ENCODE measurements around the gene PRKG1. TPM values are rescaled to one million over a fixed set of nuclear protein-coding genes. Genes with fewer than 3 reads are reported as not detected.

Gene PRKG1
- total RNA-seq, 1 experiment from 2014 or later, result 10.4 TPM

DNA sequence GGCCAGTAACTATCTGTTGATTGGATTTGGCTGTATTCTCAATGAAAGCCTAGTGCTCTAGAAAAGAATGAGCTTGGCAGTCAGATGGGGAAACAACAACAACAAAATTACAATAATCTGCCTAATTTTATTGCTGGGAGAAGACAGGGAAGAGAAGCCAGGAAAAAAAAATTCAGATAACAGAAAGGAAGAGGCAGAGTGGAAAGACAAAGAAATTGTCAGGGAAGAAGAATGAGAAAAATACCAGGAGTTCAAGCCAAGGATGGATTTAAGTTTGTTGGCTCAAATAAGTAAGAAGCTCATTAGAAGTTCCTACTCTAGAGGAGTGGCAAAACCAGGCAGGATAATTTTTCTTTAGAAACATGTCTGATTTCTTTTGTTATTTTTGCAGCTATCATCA is 45.9 kb upstream of the PRKG1 start:
- Histone ChIP-seq H3K4ac (ENCODE audit: low read depth, low read length) (no peak overlapping the region), H3K79me1 (ENCODE audit: insufficient read depth, low read depth, low read length, poor library complexity, severe bottlenecking) (no peaks in the 10 kb centered on the region), H3K23me2 (ENCODE audit: insufficient read length, low read depth, low read length, poor library complexity, severe bottlenecking) (no peaks in the 10 kb centered on the region), H3K9me3 (ENCODE audit: control insufficient read depth, low read depth, low read length) (no peaks in the 10 kb centered on the region), H3K56ac (ENCODE audit: insufficient read length, low read depth, low read length) (no peak overlapping the region), H3T11ph (ENCODE audit: low read length) (no peak overlapping the region), H3K27ac (ENCODE audit: insufficient read length, low read depth, low read length) (no peak overlapping the region), H4K20me1 (ENCODE audit: control insufficient read depth, insufficient read depth, insufficient read length) (no peaks in the 10 kb centered on the region), H4K5ac (ENCODE audit: insufficient read length, low read depth, low read length) (no peak overlapping the region), H2AK5ac (ENCODE audit: insufficient read length, low read length) (no peak overlapping the region), H3K23ac (ENCODE audit: insufficient read length, low read depth, low read length) (no peak overlapping the region), H3K14ac (ENCODE audit: insufficient read depth, low read length) (no peak overlapping the region), H2BK15ac (ENCODE audit: low read depth, low read length) (no peak overlapping the region), H3K9ac (ENCODE audit: extremely low read depth, insufficient read length, low read length) (no peak overlapping the region), H2BK20ac (ENCODE audit: low read depth, low read length, poor library complexity, severe bottlenecking) (no peak overlapping the region), H3K4me2 (ENCODE audit: insufficient read depth, insufficient read length, low read length) (no peak overlapping the region), H3K27me3 (ENCODE audit: insufficient read depth, low read length) (no peaks in the 10 kb centered on the region), H3K18ac (ENCODE audit: insufficient read length, low read depth, low read length) (no peak overlapping the region), H2BK12ac (ENCODE audit: insufficient read length, low read depth, low read length) (no peak overlapping the region), H4K91ac (ENCODE audit: insufficient read length, low read depth, low read length) (no peak overlapping the region), H2BK5ac (ENCODE audit: insufficient read length, low read length) (no peak overlapping the region), H3K4me1 (ENCODE audit: insufficient read depth, low read length) (peaks cover 5% of the 10 kb centered on the region), H3K79me2 (ENCODE audit: insufficient read depth, low read length) (no peaks in the 10 kb centered on the region; the same call in 1 of the 2 replicates), H2BK120ac (ENCODE audit: low read depth, low read length, poor library complexity, severe bottlenecking) (no peak overlapping the region), H4K8ac (replicated peaks; ENCODE audit: insufficient read length, low read depth, low read length) (no peak overlapping the region), H2AFZ (ENCODE audit: low read length) (no peak overlapping the region)
- Mint-ChIP-seq H3K36me3 (ENCODE audit: insufficient read depth in 1 of 3, low read depth in 3 of 3) (no peaks in the 10 kb centered on the region), H3K4me3 (no peak overlapping the region), H3K4me1 (peaks cover 13 to 18% of the 10 kb centered on the region in 2 experiments), H3K27ac (no peak overlapping the region), H3K9me3 (no peaks in the 10 kb centered on the region; a peak in 1 of 5 replicates), H3K27me3 (ENCODE audit: low read depth) (no peaks in the 10 kb centered on the region)
- TF ChIP-seq, protein P1, sequence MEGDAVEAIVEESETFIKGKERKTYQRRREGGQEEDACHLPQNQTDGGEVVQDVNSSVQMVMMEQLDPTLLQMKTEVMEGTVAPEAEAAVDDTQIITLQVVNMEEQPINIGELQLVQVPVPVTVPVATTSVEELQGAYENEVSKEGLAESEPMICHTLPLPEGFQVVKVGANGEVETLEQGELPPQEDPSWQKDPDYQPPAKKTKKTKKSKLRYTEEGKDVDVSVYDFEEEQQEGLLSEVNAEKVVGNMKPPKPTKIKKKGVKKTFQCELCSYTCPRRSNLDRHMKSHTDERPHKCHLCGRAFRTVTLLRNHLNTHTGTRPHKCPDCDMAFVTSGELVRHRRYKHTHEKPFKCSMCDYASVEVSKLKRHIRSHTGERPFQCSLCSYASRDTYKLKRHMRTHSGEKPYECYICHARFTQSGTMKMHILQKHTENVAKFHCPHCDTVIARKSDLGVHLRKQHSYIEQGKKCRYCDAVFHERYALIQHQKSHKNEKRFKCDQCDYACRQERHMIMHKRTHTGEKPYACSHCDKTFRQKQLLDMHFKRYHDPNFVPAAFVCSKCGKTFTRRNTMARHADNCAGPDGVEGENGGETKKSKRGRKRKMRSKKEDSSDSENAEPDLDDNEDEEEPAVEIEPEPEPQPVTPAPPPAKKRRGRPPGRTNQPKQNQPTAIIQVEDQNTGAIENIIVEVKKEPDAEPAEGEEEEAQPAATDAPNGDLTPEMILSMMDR (conservative IDR thresholded peaks at IDR 0.05), result no peak
- DNase-seq, result no peak

All from H9 (cell line).